HUDEP-2 (cell line): ENCODE results near the gene USP13.
A peak's percentile ranks its signal among the peaks of the same experiment; 100 is the strongest.
"Not testable (repeated sequence)": the region's sequence is repeated elsewhere in the genome, so short reads cannot be mapped to it uniquely, and the experiment has no call there.

Source experiments
- DNase-seq, 76 experiments: peaks; one replicate each; lab custom pipeline; 2025; ENCODE audit not compliant: unreplicated experiment in 76 of 76; lab: John Stamatoyannopoulos, UW

USP13 gene

DNA sequence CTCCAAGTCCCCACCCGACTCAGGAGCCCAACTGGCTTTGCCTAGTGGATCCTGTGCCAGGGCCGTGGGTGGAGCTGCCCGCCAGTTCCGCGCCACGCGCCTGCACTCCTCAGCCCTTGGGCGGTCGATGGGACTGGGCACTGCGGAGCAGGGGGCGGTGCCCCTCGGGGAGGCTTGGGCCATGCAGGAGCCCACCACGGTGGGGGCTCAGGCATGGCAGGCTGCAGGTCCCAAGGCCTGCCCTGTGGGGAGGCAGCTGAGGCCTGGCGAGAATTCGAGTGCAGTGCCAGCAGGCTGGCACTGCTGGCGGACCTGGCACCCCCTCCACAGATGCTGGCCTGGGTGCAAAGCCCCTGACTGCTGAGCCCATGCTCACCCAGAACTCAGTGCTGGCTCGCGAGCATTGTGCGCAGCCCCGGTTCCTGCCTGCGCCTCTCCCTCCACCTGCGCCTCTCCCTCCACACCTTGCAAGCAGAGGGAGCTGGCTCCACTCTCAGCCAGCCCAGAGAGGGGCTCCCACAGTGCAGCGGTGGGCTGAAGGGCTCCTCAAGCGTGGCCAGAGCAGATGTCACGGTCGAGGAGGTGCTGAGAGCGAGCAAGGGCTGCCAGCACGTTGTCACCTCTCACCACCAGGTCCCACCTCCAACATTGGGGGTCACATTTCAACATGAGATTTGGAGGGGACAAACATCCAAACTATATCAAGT, 122.7 kb downstream of the USP13 start:
- no peak for DNase-seq

- not testable (repeated sequence) for DNase-seq
Observed at GRCh38 chr3:179782841-179783240, 130.0 kb downstream of the USP13 start.

GRCh38 chr3:179788996-179789395, 136.2 kb downstream of the USP13 start:
- DNase-seq, result no peak

- no peak for DNase-seq
Observed at GRCh38 chr3:179791793-179792192, 139.0 kb downstream of the USP13 start.

DNA sequence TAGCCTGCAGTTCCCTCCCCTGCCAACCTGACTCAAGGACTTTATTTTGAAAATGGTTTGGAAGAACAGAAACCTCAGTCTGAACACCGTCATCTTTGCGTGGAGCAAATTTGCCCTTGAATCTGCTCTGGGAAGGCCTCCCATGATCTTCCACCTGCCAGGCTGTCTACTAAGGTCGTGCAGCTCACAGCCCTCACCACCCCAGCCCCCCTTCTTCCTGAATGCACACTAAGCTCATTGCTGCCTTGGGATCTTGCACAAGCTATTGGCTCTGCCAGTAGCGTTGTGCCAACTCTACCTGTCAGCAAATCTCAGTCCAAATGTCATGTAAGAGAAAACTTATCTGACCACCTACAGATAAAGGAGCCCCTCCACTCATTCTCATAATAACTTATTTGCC, 141.5 kb downstream of the USP13 start:
- DNase-seq, result no peak

- DNase-seq, result no peak
Observed at GRCh38 chr3:179796421-179796820, 143.6 kb downstream of the USP13 start.

- DNase-seq, result no peak
Observed at GRCh38 chr3:179797192-179797591, 144.4 kb downstream of the USP13 start.

- DNase-seq, result no peak
Observed at GRCh38 chr3:179801263-179801662, 148.4 kb downstream of the USP13 start.

- no peak for DNase-seq
Observed at GRCh38 chr3:179801856-179802255, 149.0 kb downstream of the USP13 start.

DNA sequence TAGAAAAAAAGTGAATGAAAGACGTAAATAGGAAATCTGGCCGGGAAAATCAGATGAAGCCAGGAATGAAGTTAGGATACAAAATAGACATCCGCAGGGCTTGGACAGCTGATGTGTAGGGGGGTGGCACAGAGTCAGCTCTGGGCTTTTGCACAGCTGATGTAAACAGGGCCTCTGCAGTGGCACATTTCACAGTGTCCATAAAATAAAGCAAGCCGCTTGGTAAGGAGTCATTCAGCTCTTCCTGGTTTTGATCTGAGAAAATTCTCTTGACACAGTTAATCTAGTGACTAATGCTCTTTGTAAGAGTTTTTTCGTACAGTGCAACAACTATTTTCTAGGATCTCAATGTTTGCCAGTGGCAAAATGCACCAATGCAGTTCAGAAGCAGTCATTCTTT, 153.3 kb downstream of the USP13 start:
- no peak for DNase-seq

DNA sequence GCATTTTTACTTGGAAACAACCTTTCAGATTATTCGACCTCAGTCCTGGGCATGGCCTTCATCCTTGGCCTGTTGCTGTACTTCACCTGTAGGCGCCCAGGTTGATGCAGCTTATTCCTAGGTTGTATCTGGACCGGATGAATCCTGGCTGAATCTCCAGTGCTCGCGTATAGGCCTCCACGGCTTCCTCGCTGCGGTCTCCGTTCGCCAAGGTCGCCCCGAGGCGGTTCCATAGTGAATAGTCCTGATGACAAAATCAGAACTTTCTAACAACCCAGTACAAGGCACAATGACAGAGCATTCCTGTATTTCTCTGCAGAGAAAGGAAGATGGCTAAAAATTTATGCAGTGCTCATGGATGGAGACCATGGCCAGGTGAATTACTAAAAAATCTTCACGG, 154.7 kb downstream of the USP13 start:
- no peak for DNase-seq

- no peak for DNase-seq
Observed at GRCh38 chr3:179809639-179810038, 156.8 kb downstream of the USP13 start.

DNA sequence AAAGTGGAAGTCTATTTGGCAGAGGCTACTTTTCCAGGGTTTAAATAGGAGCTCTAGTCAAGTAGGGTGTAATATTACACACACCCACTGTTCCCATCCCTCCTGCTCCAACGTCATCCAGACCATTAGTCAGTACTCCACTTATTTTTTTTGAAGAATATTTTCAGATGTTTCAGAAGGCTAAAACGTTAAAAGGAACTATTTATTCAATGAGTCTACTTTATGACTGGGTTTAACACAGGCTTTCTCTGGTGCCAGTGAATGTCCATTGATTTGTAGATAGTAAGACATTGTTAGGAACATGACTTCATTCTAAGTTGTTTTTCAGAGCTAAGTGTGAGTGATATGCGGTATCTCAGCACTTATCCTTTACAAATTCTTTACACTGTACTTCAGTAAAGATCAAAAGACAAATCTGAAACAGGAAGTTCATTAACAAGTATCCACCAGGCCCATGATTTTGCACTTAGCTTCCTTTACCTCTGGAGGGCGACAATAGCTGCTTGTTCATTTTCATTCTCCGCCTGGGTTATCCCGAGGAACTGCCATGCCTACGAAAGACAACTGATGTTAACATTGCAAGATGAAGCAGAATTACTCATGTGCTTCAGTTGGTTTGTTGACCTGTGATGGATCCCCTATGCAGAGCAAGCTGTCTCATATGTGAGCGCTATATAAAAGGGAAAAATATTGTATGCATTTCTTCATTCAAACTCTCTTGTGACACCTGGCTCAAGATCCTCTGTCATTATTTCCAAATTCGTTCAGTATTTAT, 158.7 kb downstream of the USP13 start:
- DNase-seq, result peak in 28 of 76 experiments; percentile 1 to 49 (median 14)

DNA sequence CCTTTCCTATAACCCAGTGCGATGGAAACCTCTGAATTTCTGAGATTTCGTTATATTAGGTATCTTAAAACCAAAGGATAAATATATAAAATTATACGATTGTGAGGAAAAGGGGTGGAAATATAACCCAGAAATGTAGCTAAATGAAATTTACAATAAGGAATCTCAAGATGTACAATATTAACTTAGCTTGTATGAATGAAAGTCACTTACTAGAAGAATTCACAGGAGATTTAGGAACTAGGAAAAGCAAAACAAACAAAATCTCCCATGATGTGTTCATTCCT, 159.2 kb downstream of the USP13 start:
- DNase-seq, result no peak

DNA sequence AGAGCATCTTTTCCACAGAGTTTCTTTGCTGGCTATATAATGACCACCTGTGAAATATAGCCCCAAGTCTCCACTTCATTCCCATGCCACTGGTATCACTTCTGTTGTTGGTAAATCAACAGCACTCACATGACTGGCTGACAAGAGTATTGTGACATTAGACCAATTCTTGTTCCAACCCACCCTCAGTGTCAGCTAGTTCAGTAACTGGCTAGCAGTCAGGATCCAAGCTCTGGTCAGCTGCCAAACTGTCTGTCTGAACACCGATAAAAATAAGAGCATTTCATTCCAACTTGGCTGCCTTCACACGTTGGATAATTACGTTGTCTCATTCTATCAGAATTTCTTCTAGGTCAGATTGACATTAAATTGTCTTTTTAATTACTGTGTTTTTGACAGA, 166.5 kb downstream of the USP13 start:
- DNase-seq, result peak in 2 of 76 experiments; percentile 35 to 38

DNA sequence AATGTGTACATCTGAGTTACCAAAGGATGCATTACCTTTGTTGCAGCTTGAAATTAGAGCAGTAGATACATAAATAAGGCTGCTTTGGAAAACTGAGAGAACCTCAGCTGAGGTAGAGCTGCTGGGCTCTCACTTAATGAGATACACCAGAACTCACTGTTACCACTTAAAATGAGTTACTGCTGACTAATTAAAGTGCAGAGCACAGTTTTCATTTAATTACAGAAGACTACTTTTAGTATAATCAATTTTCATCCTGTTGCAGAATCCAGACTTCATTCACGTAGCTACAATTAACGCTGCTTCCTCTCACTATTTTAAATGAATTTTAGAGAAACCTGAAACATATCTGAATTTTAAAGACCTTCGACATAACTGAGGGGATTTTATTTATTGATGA, 169.5 kb downstream of the USP13 start:
- no peak for DNase-seq

- no peak for DNase-seq
Observed at GRCh38 chr3:179825527-179826246, 172.8 kb downstream of the USP13 start.

DNA sequence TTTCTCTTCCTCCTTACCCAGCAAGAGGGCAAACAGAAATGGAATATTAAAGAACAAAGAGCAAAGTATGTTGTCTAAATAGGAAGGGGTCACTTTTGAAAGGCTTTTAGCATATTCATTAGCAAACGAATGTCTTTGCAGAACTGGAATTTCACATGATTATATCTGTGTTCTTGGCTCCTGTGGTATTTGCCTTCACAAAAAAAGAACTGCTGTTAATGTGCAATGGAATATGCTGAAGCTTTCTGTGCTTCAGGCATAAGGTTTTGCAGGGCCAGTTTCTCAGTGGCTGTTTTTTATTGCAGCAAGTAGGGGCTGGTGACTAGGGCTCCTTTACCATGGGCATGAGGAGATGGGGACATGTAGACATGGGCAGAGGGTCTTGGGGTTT, 173.4 kb downstream of the USP13 start:
- no peak for DNase-seq

- DNase-seq, result no peak
Observed at GRCh38 chr3:179828738-179829137, 175.9 kb downstream of the USP13 start.

- no peak for DNase-seq
Observed at GRCh38 chr3:179829401-179829800, 176.6 kb downstream of the USP13 start.

GRCh38 chr3:179832333-179832854, 179.6 kb downstream of the USP13 start:
- no peak for DNase-seq

DNA sequence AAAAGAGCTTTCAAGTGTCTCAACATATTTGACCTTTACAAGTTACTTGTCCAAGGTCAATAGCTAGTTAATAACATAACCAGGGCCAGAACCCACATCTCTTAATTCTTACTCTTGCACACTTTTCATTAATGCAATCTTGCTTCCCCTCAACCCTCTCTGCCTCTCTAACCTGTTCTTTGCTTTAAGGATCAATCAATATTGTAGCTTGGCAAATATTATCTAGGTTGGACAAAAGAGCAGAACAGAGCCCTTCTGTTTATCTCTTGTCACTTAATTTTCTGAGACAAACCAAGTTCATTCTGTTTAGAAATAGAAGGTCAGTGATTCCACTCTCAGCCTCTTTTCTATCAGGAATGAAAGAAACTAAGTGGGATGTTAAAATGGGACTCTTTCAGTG, 180.5 kb downstream of the USP13 start:
- DNase-seq, result no peak
